DND-41 (cell line): ENCODE measurements around the gene COX10.

Experiments used
- CTCF ChIP-seq: IDR thresholded peaks from 2 replicates; pipeline ENCODE4 v1.5.1; 2012; ENCODE audit warnings: borderline replicate concordance, low read length, moderate library complexity, mild to moderate bottlenecking; ENCODE audit not compliant: poor library complexity, severe bottlenecking; ENCODE audit errors: extremely low read depth
- EZH2 ChIP-seq: IDR thresholded peaks from 3 replicates; pipeline ENCODE4 v1.6.1; 2012; ENCODE audit warnings: borderline replicate concordance, low read depth, mild to moderate bottlenecking, moderate library complexity, low read length, inconsistent platforms; ENCODE audit not compliant: severe bottlenecking

- no peak for TF ChIP-seq CTCF
- TF ChIP-seq EZH2, result no peak
Measured at GRCh38 chr17:14211246-14211645, 141.9 kb downstream of the COX10 start.
